ENCODE data around the gene KIF17.

Gene KIF17

GRCh38 chr1:20710469-20711284 is 7.1 kb downstream of the KIF17 start:
- no peak for DNase-seq (ENCODE audit: low spot score)

- no peak for DNase-seq (ENCODE audit: low spot score)
These were observed 7.9 kb downstream of the KIF17 start for GRCh38 chr1:20709868-20710267.

- DNase-seq (ENCODE audit: low spot score), result no peak
These were observed 8.9 kb downstream of the KIF17 start for GRCh38 chr1:20708891-20709290.

GRCh38 chr1:20708057-20708456 is 9.8 kb downstream of the KIF17 start:
- DNase-seq (ENCODE audit: low spot score), result no peak

GRCh38 chr1:20706841-20707240 is 11.0 kb downstream of the KIF17 start:
- DNase-seq (ENCODE audit: low spot score), result no peak

GRCh38 chr1:20705203-20705755 is 12.5 kb downstream of the KIF17 start:
- no peak for DNase-seq (ENCODE audit: low spot score)

- DNase-seq (ENCODE audit: low spot score), result no peak
These were observed 13.2 kb downstream of the KIF17 start for GRCh38 chr1:20704390-20705202.

- no peak for DNase-seq (ENCODE audit: low spot score)
These were observed 14.6 kb downstream of the KIF17 start for GRCh38 chr1:20703124-20703756.

GRCh38 chr1:20702416-20702815 is 15.4 kb downstream of the KIF17 start:
- DNase-seq (ENCODE audit: low spot score), result no peak

GRCh38 chr1:20701847-20702246 is 16.0 kb downstream of the KIF17 start:
- DNase-seq (ENCODE audit: low spot score), result no peak

- DNase-seq (ENCODE audit: low spot score), result no peak
These were observed 16.4 kb downstream of the KIF17 start for GRCh38 chr1:20701446-20701845.

GRCh38 chr1:20700636-20701215 is 17.1 kb downstream of the KIF17 start:
- no peak for DNase-seq (ENCODE audit: low spot score)

GRCh38 chr1:20699558-20699957 is 18.2 kb downstream of the KIF17 start:
- no peak for DNase-seq (ENCODE audit: low spot score)

- no peak for DNase-seq (ENCODE audit: low spot score)
These were observed 19.5 kb downstream of the KIF17 start for GRCh38 chr1:20698195-20698910.

GRCh38 chr1:20697563-20697962 is 20.2 kb downstream of the KIF17 start:
- DNase-seq (ENCODE audit: low spot score), result no peak

GRCh38 chr1:20696397-20697333 is 21.1 kb downstream of the KIF17 start:
- DNase-seq (ENCODE audit: low spot score), result peak; percentile 94

GRCh38 chr1:20695515-20695914 is 22.3 kb downstream of the KIF17 start:
- DNase-seq (ENCODE audit: low spot score), result no peak

GRCh38 chr1:20693623-20694022 is 24.2 kb downstream of the KIF17 start:
- DNase-seq (ENCODE audit: low spot score), result no peak

GRCh38 chr1:20691872-20692271 is 25.9 kb downstream of the KIF17 start:
- no peak for DNase-seq (ENCODE audit: low spot score)

- no peak for DNase-seq (ENCODE audit: low spot score)
These were observed 28.2 kb downstream of the KIF17 start for GRCh38 chr1:20689645-20690056.
